Activated CD8-positive, alpha-beta memory T cell treated with anti-CD3 and anti-CD28 coated beads, Interleukin-2, amount 50 U/mL, for 1 hour (primary cell): Measurements from ENCODE around the gene SLC18A2.

ENCODE experiments used
- DNase-seq: peaks from one replicate; pipeline ENCODE4 v3.0.0-alpha.2; 2020; ENCODE audit errors: extremely low read depth

SLC18A2 gene

DNA sequence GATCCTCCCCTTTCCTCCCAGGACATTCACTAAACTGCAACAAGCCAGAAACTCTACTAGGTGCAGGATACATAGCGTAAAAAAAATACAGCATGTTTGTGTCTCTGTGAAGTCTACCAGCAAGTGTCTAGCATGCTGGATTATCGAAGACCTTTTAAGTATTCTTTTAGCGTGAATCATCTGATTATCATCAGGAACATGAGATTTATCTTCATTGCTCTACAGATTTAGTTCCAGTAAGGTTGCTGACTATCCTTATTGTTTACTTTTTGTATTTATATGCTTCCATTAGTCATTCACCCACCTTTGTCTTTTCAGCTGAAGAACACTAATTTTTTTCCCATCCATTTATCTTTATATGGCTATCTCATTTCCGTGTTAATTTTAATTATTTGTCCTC, 71.5 kb downstream of the SLC18A2 start:
- no peak for DNase-seq

DNA sequence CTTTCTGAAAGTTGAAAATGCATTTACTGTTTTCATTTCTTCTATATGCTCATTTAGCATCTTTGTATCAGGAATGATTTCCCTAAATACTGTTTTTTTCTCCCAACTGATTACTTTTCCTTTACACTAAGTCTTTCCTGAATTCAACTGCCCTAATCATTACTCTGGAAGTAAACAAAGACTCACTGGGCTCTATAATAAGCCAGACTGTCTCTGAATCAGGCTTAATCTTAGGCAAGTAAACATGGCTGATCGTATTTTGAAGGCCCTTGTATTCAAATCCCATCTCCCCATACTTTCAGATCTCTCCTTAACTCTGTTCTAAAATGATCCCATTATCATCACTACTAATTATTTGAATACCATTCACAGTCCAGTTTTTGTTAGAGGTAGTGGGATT, 72.7 kb downstream of the SLC18A2 start:
- DNase-seq: no peak

DNA sequence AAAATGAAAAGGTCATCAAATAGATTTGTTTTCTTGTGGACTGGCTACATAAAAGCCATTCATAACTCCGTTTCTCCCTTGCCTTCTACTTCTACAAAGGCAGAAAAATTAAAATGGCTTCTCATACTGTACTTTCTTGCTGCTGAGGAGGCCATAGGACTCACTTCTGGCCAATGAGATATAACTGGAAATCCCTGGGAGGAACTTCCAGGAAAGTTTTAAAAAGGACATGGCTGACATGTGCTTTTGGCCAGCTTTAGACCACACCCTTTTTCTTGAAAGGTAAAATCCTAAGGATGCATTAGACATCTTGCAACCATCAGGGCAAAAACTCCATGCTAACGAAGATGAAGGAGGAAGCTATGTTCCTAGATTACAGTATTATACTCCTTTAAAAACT, 75.8 kb downstream of the SLC18A2 start:
- no peak for DNase-seq

DNA sequence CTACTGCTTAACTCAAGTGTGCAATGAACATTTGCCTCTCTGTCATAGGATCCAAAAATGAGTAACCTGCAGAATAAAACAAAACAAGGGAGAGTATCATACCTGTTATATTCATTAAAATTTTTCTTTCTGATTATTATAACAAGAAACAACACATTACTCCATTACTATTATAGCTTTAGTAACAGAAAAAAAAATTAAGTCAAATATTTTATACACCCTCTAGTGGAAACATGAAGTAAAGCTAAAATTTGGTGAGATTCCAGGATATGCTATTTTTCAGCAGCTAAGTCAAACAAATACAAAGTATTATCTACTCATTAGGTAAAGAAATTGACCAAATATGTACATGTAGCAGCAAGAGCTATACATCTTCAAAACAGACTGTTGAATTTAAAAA, 78.0 kb downstream of the SLC18A2 start:
- DNase-seq: no peak

DNA sequence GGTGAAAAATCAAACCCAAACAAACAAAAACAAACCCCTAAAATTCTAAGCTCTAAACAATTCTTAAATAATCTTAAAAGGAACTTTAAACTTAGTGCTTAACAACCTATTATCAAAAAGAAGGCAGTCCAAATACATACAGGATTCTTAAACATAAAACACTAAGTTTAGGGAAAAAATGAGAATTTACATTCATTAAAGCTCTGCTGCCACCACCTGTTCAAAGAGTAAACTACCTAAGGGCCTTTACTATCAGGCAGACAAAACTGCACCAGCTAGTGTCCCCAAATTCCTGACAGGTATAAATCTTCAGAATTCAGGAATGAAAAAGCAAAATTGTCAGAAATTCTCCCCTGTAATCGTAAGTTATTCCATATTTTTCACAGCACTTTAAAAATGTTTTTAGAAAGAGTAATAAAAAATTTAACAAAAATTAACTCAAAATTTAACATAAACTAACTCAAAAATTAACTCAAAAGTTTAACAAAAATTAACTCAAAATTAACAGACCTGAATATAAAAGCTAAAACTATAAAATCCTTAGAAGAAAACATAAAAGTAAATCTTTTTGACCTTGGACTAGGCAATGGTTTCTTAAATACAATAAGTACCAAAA, 79.2 kb downstream of the SLC18A2 start:
- no peak for DNase-seq

DNA sequence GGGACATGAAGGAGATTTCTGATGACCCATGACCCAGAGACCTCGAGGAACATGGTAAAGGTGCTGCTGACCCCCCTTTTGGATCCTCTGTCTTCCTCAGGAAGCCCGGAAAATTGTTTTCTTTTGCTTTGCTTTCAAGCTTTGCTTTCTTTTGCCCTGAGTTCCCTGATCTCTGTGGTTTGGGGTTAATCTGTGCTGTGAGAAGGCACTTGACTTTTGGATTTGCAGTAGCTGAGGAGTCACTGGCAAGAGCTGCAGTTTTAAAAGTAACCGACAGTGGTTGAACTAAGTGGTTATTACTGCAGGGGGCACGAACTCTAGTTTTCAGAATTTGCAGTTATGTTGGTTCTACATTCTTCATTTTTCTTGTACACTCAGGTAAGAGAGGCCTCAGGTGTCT, 81.3 kb downstream of the SLC18A2 start:
- DNase-seq: no peak

DNA sequence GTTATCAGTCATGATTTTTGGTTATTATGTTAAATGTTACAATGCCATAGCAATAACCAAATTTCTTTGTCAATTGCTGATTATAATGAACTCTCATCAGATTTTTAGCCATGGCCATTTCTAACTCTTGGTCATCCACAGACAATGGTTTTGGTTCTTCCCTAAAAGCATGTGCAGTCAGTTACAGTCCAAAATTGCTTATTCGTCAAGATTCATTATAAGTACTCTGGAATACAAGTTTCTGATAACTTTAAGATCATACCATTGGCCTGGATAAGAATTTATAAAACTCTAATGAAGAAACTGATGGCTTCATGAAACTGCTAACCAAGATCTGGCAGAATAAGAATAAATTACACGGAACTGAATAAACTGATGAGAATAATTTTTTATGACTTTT, 83.5 kb downstream of the SLC18A2 start:
- no peak for DNase-seq

DNA sequence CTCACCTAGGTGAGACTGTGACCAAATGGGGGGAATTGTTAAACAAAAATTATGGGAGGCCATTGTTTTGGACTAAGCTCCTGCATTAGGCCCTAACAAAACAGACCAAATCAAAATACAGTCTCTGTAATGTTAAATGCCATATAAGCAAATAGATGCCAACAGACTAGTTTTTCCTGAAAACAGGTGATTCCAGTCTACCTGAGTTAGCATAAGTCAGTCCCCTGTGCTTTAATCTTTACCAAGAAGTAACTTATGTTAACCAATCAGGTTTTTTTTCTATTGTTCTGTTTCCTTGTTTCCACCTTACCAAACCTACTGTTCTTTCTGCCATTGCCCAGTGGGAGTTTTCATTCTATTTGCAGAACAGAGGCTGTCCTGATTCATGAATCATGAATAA, 86.3 kb downstream of the SLC18A2 start:
- DNase-seq: no peak
